H1 (cell line): Measurements from ENCODE around the gene CAPN10. TPM values are rescaled to one million over a fixed set of nuclear protein-coding genes. Genes with fewer than 3 reads are reported as not detected.
A peak's percentile ranks its signal among the peaks of the same experiment; 100 is the strongest.

Source experiments
- ATF3 ChIP-seq: IDR thresholded peaks from 2 replicates; pipeline ENCODE4 v1.6.1; 2011; ENCODE audit warnings: low read depth, mild to moderate bottlenecking, low read length; ENCODE audit not compliant: insufficient read depth
- CBX5 ChIP-seq: fragments of 300-800, 300-1000 bp; sonication (generic); IDR thresholded peaks from 2 replicates; pipeline ENCODE4 v1.7.1; 2016; ENCODE audit warnings: antibody characterized with exemption, low read length, low read depth
- CHD1 ChIP-seq: IDR thresholded peaks from 2 replicates; pipeline ENCODE4 v1.6.1; 2012; ENCODE audit warnings: low read depth, low read length, improper control_type of control experiment
- CREB1 ChIP-seq: IDR thresholded peaks from 2 replicates; pipeline ENCODE4 v1.6.1; 2012; ENCODE audit warnings: inconsistent platforms
- E2F6 ChIP-seq: IDR thresholded peaks from 2 replicates; pipeline ENCODE4 v1.6.1; 2012; ENCODE audit warnings: inconsistent platforms
- EGR1 ChIP-seq: IDR thresholded peaks from 2 replicates; pipeline ENCODE4 v1.6.1; 2011; ENCODE audit warnings: low read depth, low read length, borderline replicate concordance
- EZH2 ChIP-seq: fragments of 200-600 bp; sonication (generic); IDR thresholded peaks from 2 replicates; pipeline ENCODE4 v1.7.1; 2012; ENCODE audit warnings: low read depth, mild to moderate bottlenecking, moderate library complexity, low read length, inconsistent platforms; ENCODE audit not compliant: severe bottlenecking
- KDM1A ChIP-seq: fragments of 200-600, 300-600 bp; sonication (generic); IDR thresholded peaks from 2 replicates; pipeline ENCODE4 v1.7.1; 2016; ENCODE audit warnings: mild to moderate bottlenecking, low read length, borderline replicate concordance
- KDM4A ChIP-seq: IDR thresholded peaks from one replicate; pipeline ENCODE4 v1.7.1; 2012; ENCODE audit warnings: low read depth, mild to moderate bottlenecking, moderate library complexity, low read length, inconsistent platforms; ENCODE audit not compliant: severe bottlenecking
- KDM5A ChIP-seq: fragments of 200-600 bp; IDR thresholded peaks from 2 replicates; pipeline ENCODE4 v1.7.1; 2012; ENCODE audit warnings: mild to moderate bottlenecking, low read length, inconsistent platforms, mixed read lengths
- MAFK ChIP-seq: IDR thresholded peaks from 2 replicates; pipeline ENCODE4 v1.6.1; 2012; ENCODE audit warnings: low read depth, mild to moderate bottlenecking, improper control_type of control experiment, low read length
- NANOG ChIP-seq: IDR thresholded peaks from 2 replicates; pipeline ENCODE4 v1.6.1; 2011; ENCODE audit warnings: low read length, low read depth, mild to moderate bottlenecking, inconsistent platforms; ENCODE audit not compliant: insufficient read depth, poor library complexity, severe bottlenecking
- RAD21 ChIP-seq, 2 experiments: IDR thresholded peaks in 1 of 2; conservative IDR thresholded peaks in 1 of 2; 2 replicates each; pipeline ENCODE4 v1.6.1; 2011; ENCODE audit warnings: low read depth in 2 of 2, low read length in 2 of 2, improper control_type of control experiment in 1 of 2, inconsistent platforms in 1 of 2, mild to moderate bottlenecking in 1 of 2, moderate library complexity in 1 of 2
- RBBP5 ChIP-seq: IDR thresholded peaks from 2 replicates; pipeline ENCODE4 v1.7.1; 2012; ENCODE audit warnings: low read depth, mild to moderate bottlenecking, inconsistent platforms, low read length, moderate library complexity, borderline replicate concordance
- RXRA ChIP-seq: IDR thresholded peaks from 2 replicates; pipeline ENCODE4 v1.6.1; 2011; ENCODE audit warnings: low read depth, mild to moderate bottlenecking, low read length, moderate library complexity; ENCODE audit not compliant: insufficient read depth
- SAP30 ChIP-seq: fragments of 300-600 bp; sonication (generic); IDR thresholded peaks from 2 replicates; pipeline ENCODE4 v1.7.1; 2012; ENCODE audit warnings: low read length, moderate library complexity, mild to moderate bottlenecking, inconsistent platforms; ENCODE audit not compliant: insufficient read depth, insufficient replicate concordance
- SIX5 ChIP-seq: IDR thresholded peaks from 2 replicates; pipeline ENCODE4 v1.6.1; 2011; ENCODE audit warnings: mild to moderate bottlenecking, low read depth, low read length
- SRF ChIP-seq: IDR thresholded peaks from 2 replicates; pipeline ENCODE4 v1.6.1; 2011; ENCODE audit warnings: mild to moderate bottlenecking, low read depth, low read length, moderate library complexity
- TAF1 ChIP-seq: IDR thresholded peaks from 2 replicates; pipeline ENCODE4 v1.6.1; 2011; ENCODE audit warnings: mild to moderate bottlenecking, low read depth, low read length
- TAF7 ChIP-seq: optimal IDR thresholded peaks from 2 replicates; pipeline ENCODE3; 2011; ENCODE audit warnings: low read depth, mild to moderate bottlenecking, inconsistent platforms, low read length, moderate library complexity, borderline replicate concordance
- TCF12 ChIP-seq: IDR thresholded peaks from 2 replicates; pipeline ENCODE4 v1.6.1; 2011; ENCODE audit warnings: low read depth, mild to moderate bottlenecking, low read length
- USF2 ChIP-seq: IDR thresholded peaks from 2 replicates; pipeline ENCODE4 v1.6.1; 2011; ENCODE audit warnings: low read length, improper control_type of control experiment
- polyA plus RNA-seq, 7 experiments: library from polyadenylated mRNA; depleted of rRNA in 3 of 7; stranded (reverse) in 5 of 7; unstranded in 2 of 7; fragments of >200 nt in 5 of 7; fragments of 200-250 nt in 2 of 7; gene quantifications; 1 replicate in 5 of 7; 2 replicates in 1 of 7; 4 replicates in 1 of 7; pipeline versions ENCODE4 v1.2.1 to v1.2.3, GENCODE V29; 2011 to 2013; ENCODE audit warnings: missing spikeins in 2 of 7, mixed read lengths in 2 of 7
- total RNA-seq: library from RNA; stranded (reverse); fragmentation: NEBNext Ultra II Directional; extraction: Animal tissue kit (Norgen Biotek cat#: 25700); gene quantifications from 2 replicates; pipeline ENCODE4 v1.2.1, GENCODE V29; 2021

The CAPN10 gene
- total and polyA plus RNA-seq, 2 of the 8 experiments (the other 6 are each of a cell fraction or from before 2014, with no cell fraction given), result 30.7 to 39.8 TPM

- peak; percentile 83 for TF ChIP-seq KDM4A
- no peak for TF ChIP-seq TAF7
- no peak for TF ChIP-seq TCF12
- no peak for TF ChIP-seq KDM1A
- TF ChIP-seq RXRA, result no peak
- peak; percentile 63 for TF ChIP-seq TAF1
- TF ChIP-seq SAP30, result peak; percentile 44
- no peak for TF ChIP-seq SRF
- 0 out of 2 replicates have a peak, but pooled peaks have one; percentile 67 for TF ChIP-seq E2F6
- no peak for TF ChIP-seq EZH2
- peak; percentile 67 for TF ChIP-seq ATF3
- TF ChIP-seq CBX5, result no peak
- no peak for TF ChIP-seq MAFK
- peak; percentile 94 for TF ChIP-seq USF2
- TF ChIP-seq EGR1, result no peak
- TF ChIP-seq RBBP5, result peak; percentile 62; the same call in 1 of the 2 replicates
- TF ChIP-seq SIX5, result peak; percentile 88
- TF ChIP-seq CREB1, result peak; percentile 85
- TF ChIP-seq KDM5A, result peak; percentile 58
- TF ChIP-seq NANOG, result no peak
- TF ChIP-seq RAD21 (IDR thresholded peaks at IDR 0.05 in 1 of 2, conservative IDR thresholded peaks at IDR 0.05 in 1 of 2; ENCODE audit: low read depth in 2 of 2, low read length in 2 of 2), result no peak
- no peak for TF ChIP-seq CHD1
These were observed at the start of gene CAPN10 (continued) for GRCh38 chr2:240586198-240586918.
